Measurements from ENCODE around the gene HDAC4. TPM values are rescaled to one million over a fixed set of nuclear protein-coding genes. Genes with fewer than 3 reads are reported as not detected.

Gene HDAC4
- total and polyA plus RNA-seq, 2 of the 8 experiments (the other 6 are each of a cell fraction or from before 2014, with no cell fraction given) = 15.4 to 31.5 TPM

DNA sequence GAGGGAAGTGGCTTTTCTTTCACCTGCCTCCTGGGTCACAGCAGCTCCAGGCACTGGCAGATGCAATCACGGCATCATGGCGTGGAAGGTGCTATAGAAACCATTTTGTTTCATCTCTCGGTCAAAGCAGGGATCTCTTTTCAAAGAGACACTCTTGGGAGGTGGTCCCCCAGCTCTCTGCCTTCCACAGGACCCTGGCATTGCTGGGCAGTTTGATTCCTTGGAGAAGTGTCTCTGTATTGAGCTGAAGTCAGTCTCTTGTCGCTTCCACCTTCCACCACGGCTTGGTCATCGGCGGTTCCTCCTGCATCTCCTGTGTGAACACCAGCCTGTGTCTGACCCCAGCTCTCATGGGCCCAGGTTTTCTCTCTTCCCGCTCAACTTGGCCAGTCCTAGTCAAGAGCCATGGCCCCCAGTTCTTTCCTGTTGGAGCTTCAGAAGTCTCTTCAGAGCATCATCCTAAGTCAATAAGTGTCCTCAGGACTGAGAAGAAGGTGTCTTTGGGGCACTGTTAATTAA, 42.3 kb upstream of the HDAC4 start:
- Histone ChIP-seq H3K4me3 (ENCODE audit: extremely low read depth in 1 of 4, insufficient read depth in 2 of 4, low read depth in 3 of 4, low read length in 4 of 4) (no peak overlapping the region), H3K79me2 (ENCODE audit: control insufficient read depth in 1 of 2, insufficient read depth in 2 of 2, low read length in 2 of 2) (no peaks in the 10 kb centered on the region), H3K9ac (replicated peaks in 1 of 4; ENCODE audit: extremely low read depth in 1 of 4, low read depth in 3 of 4, low read length in 3 of 4) (no peak overlapping the region), H2BK15ac (ENCODE audit: low read length) (no peak overlapping the region), H3K14ac (ENCODE audit: insufficient read length) (no peak overlapping the region), H3K27ac (ENCODE audit: low read depth, low read length) (no peak overlapping the region), H3K23me2 (ENCODE audit: low read depth, low read length) (no peaks in the 10 kb centered on the region), H3K36me3 (ENCODE audit: control insufficient read depth in 2 of 4, insufficient read depth in 4 of 4, low read length in 3 of 4) (no peaks in the 10 kb centered on the region), H4K8ac (ENCODE audit: extremely low read depth, insufficient read depth, low read length) (no peak overlapping the region), H3K4me1 (replicated peaks in 1 of 4; ENCODE audit: control insufficient read depth in 3 of 4, insufficient read depth in 4 of 4, low read length in 3 of 4) (peaks cover 0 to 14% (median 9%) of the 10 kb centered on the region in 4 experiments; a peak in 5 of 7 replicates), H3K9me3 (ENCODE audit: insufficient read depth in 2 of 2, low read depth in 1 of 2, low read length in 1 of 2) (0 out of 4 replicates have a peak, but pooled peaks cover 0 to 4% of the 10 kb centered on the region in 2 experiments), H3K79me1 (ENCODE audit: low read depth, low read length) (no peaks in the 10 kb centered on the region), H3K4me2 (ENCODE audit: insufficient read depth in 1 of 2, low read depth in 2 of 2, low read length in 2 of 2) (no peak overlapping the region), H3K56ac (replicated peaks; ENCODE audit: insufficient read length, low read depth, low read length) (no peak overlapping the region), H2BK12ac (ENCODE audit: low read depth, low read length) (no peak overlapping the region), H3K4ac (replicated peaks; ENCODE audit: insufficient read length, low read depth, low read length) (no peak overlapping the region), H4K5ac (ENCODE audit: insufficient read length, low read depth, low read length) (no peak overlapping the region), H4K91ac (replicated peaks; ENCODE audit: insufficient read length, low read length) (no peak overlapping the region), H3K27me3 (replicated peaks in 1 of 4; ENCODE audit: control insufficient read depth in 3 of 4, extremely low read depth in 1 of 4, insufficient read depth in 3 of 4, low read length in 3 of 4) (peaks cover 0 to 13% (median 5%) of the 10 kb centered on the region in 4 experiments; a peak in 4 of 7 replicates), H2BK5ac (ENCODE audit: low read depth, low read length) (no peak overlapping the region), H4K20me1 (replicated peaks in 1 of 2; ENCODE audit: control insufficient read depth in 1 of 2, insufficient read depth in 2 of 2, low read length in 2 of 2) (no peaks in the 10 kb centered on the region), H2AK5ac (ENCODE audit: low read depth, low read length) (no peak overlapping the region), H3K23ac (ENCODE audit: insufficient read length) (no peak overlapping the region), H2AFZ (ENCODE audit: low read length) (no peak overlapping the region), H3K18ac (ENCODE audit: extremely low read depth, low read length) (no peak overlapping the region), H2BK120ac (replicated peaks; ENCODE audit: low read depth, low read length) (no peak overlapping the region), H2BK20ac (ENCODE audit: low read length) (no peak overlapping the region)
- DNase-seq (ENCODE audit: low read depth in 1 of 2, low spot score in 2 of 2) = no peak
- 85% methylated on average over 8 of the region's 8 CpGs; no CpG with 5 or more reads in 1 of the 2 experiments for WGBS, 2 experiments (ENCODE audit: extremely low coverage in 1 of 2, insufficient coverage in 1 of 2, insufficient read length in 1 of 2, insufficient replicate concordance in 2 of 2, low coverage in 1 of 2, low lambda C conversion rate in 2 of 2, missing lambda C conversion rate in 1 of 2)
- FAIRE-seq = no peak
- CTCF ChIA-PET (ENCODE audit: partially characterized antibody) = interaction anchor here (0.8 to 1.2 kb wide), 2 partner anchors 12 to 23 kb away, joined by 3 read pairs; no protein-coding TSS in a partner anchor
- POLR2A ChIA-PET (ENCODE audit: partially characterized antibody) = no interaction called here
- TF ChIP-seq RNF2 (IDR thresholded peaks at IDR 0.05; ENCODE audit: borderline replicate concordance, low read depth, low read length, missing control alignments, poor library complexity, severe bottlenecking) (no peak), SAP30 (IDR thresholded peaks at IDR 0.05; ENCODE audit: insufficient read depth, insufficient replicate concordance, low read length) (no peak), KDM5A (IDR thresholded peaks at IDR 0.05; ENCODE audit: low read length) (no peak), SP4 (IDR thresholded peaks at IDR 0.05; ENCODE audit: low read length) (no peak), BACH1 (IDR thresholded peaks at IDR 0.05; ENCODE audit: low read length) (no peak), NANOG (IDR thresholded peaks at IDR 0.05; ENCODE audit: insufficient read depth, low read depth, low read length, poor library complexity, severe bottlenecking) (no peak), RBBP5 (IDR thresholded peaks at IDR 0.05; ENCODE audit: borderline replicate concordance, low read depth, low read length) (no peak), ASH2L (IDR thresholded peaks at IDR 0.05; ENCODE audit: low read length) (no peak), RAD21 (IDR thresholded peaks at IDR 0.05 in 1 of 2, conservative IDR thresholded peaks at IDR 0.05 in 1 of 2; ENCODE audit: low read depth in 2 of 2, low read length in 2 of 2) (no peak), ZNF274 (IDR thresholded peaks at IDR 0.05; ENCODE audit: borderline replicate concordance, extremely low read depth, low read length) (no peak), EP300 (IDR thresholded peaks at IDR 0.05; ENCODE audit: borderline replicate concordance in 1 of 2, low read depth in 2 of 2, low read length in 2 of 2) (no peak)
- TF ChIP-seq, protein P1, sequence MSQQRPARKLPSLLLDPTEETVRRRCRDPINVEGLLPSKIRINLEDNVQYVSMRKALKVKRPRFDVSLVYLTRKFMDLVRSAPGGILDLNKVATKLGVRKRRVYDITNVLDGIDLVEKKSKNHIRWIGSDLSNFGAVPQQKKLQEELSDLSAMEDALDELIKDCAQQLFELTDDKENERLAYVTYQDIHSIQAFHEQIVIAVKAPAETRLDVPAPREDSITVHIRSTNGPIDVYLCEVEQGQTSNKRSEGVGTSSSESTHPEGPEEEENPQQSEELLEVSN (IDR thresholded peaks at IDR 0.05) = no peak

Data from H1 (cell line).